ENCODE measurements around the gene DNAH14. TPM values are rescaled to one million over a fixed set of nuclear protein-coding genes. Genes with fewer than 3 reads are reported as not detected.

The DNAH14 gene
- total RNA-seq, 1 experiment from 2014 or later = 47.0 TPM

DNA sequence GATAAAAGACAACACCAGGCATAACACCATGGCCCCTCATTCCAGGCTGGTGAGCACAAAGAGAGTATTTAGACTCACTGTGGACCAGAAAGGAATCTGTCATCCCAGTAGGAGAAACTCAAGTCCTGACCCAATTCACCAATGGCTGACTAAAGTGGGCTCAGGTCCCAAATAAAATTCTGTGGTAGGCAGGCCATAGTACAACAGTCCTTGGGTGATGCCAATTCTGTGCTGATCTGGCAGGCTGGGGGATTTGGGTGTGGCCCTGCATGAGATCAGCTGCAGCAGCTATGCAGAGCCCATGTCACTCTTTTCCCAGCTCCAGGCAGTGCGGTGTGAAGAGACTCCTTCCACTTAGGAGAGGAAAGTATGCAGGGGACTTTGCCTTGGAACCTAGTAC, 253.2 kb downstream of the DNAH14 start:
- Histone ChIP-seq H3K27ac (ENCODE audit: low read length) (no peak overlapping the region), H3K4me3 (ENCODE audit: low read depth in 2 of 2, low read length in 2 of 2) (no peak overlapping the region), H3K36me3 (ENCODE audit: control insufficient read depth, insufficient read depth, low read length) (no peaks in the 10 kb centered on the region), H3K4me1 (ENCODE audit: control insufficient read depth, insufficient read depth, low read length) (no peaks in the 10 kb centered on the region), H3K9me3 (ENCODE audit: control insufficient read depth, insufficient read depth, low read depth, low read length) (0 out of 2 replicates have a peak, but pooled peaks cover 4% of the 10 kb centered on the region), H3K27me3 (ENCODE audit: control insufficient read depth, insufficient read depth, low read length) (no peaks in the 10 kb centered on the region)
- intact Hi-C loops (cut with micrococcal nuclease; ENCODE audit: unreplicated experiment) = no loop called here
- POLR2A ChIA-PET = no interaction called here
- no peak for DNase-seq (ENCODE audit: low read depth, low spot score)
- no peak for ATAC-seq
- in situ Hi-C loops (cut with HindIII; ENCODE audit: low pct_unique_long_range_greater_than_20kb, low sequenced_read_pairs) = no loop called here
- CTCF ChIA-PET = no interaction called here
- BruUV-seq (replicated peaks) = no TSS peak
- TF ChIP-seq, protein P1, sequence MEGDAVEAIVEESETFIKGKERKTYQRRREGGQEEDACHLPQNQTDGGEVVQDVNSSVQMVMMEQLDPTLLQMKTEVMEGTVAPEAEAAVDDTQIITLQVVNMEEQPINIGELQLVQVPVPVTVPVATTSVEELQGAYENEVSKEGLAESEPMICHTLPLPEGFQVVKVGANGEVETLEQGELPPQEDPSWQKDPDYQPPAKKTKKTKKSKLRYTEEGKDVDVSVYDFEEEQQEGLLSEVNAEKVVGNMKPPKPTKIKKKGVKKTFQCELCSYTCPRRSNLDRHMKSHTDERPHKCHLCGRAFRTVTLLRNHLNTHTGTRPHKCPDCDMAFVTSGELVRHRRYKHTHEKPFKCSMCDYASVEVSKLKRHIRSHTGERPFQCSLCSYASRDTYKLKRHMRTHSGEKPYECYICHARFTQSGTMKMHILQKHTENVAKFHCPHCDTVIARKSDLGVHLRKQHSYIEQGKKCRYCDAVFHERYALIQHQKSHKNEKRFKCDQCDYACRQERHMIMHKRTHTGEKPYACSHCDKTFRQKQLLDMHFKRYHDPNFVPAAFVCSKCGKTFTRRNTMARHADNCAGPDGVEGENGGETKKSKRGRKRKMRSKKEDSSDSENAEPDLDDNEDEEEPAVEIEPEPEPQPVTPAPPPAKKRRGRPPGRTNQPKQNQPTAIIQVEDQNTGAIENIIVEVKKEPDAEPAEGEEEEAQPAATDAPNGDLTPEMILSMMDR (IDR thresholded peaks at IDR 0.05) = no peak
- TF ChIP-seq, protein P2, sequence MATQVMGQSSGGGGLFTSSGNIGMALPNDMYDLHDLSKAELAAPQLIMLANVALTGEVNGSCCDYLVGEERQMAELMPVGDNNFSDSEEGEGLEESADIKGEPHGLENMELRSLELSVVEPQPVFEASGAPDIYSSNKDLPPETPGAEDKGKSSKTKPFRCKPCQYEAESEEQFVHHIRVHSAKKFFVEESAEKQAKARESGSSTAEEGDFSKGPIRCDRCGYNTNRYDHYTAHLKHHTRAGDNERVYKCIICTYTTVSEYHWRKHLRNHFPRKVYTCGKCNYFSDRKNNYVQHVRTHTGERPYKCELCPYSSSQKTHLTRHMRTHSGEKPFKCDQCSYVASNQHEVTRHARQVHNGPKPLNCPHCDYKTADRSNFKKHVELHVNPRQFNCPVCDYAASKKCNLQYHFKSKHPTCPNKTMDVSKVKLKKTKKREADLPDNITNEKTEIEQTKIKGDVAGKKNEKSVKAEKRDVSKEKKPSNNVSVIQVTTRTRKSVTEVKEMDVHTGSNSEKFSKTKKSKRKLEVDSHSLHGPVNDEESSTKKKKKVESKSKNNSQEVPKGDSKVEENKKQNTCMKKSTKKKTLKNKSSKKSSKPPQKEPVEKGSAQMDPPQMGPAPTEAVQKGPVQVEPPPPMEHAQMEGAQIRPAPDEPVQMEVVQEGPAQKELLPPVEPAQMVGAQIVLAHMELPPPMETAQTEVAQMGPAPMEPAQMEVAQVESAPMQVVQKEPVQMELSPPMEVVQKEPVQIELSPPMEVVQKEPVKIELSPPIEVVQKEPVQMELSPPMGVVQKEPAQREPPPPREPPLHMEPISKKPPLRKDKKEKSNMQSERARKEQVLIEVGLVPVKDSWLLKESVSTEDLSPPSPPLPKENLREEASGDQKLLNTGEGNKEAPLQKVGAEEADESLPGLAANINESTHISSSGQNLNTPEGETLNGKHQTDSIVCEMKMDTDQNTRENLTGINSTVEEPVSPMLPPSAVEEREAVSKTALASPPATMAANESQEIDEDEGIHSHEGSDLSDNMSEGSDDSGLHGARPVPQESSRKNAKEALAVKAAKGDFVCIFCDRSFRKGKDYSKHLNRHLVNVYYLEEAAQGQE (IDR thresholded peaks at IDR 0.05; ENCODE audit: insufficient read depth in 1 of 2, low read depth in 2 of 2, low read length in 1 of 2) = no peak
- no peak for TF ChIP-seq TCF7L2 (IDR thresholded peaks at IDR 0.05; ENCODE audit: low read depth, low read length)
- TF ChIP-seq POLR2AphosphoS5 (IDR thresholded peaks at IDR 0.05; ENCODE audit: low read depth, low read length) = no peak
- TF ChIP-seq SIN3A (IDR thresholded peaks at IDR 0.05; ENCODE audit: borderline replicate concordance, insufficient read depth, low read depth, low read length) = no peak

- DNase-seq (ENCODE audit: low read depth, low spot score) = no peak
- ChIA-PET CTCF (no interaction called here), POLR2A (no interaction called here)
- TF ChIP-seq TCF7L2 (IDR thresholded peaks at IDR 0.05; ENCODE audit: low read depth, low read length) (no peak), SIN3A (IDR thresholded peaks at IDR 0.05; ENCODE audit: borderline replicate concordance, insufficient read depth, low read depth, low read length) (no peak), POLR2AphosphoS5 (IDR thresholded peaks at IDR 0.05; ENCODE audit: low read depth, low read length) (no peak)
- TF ChIP-seq, protein P2 (IDR thresholded peaks at IDR 0.05; ENCODE audit: insufficient read depth in 1 of 2, low read depth in 2 of 2, low read length in 1 of 2) = no peak
- TF ChIP-seq, protein P1 (IDR thresholded peaks at IDR 0.05) = no peak
- Histone ChIP-seq H3K4me1 (ENCODE audit: control insufficient read depth, insufficient read depth, low read length) (no peaks in the 10 kb centered on the region), H3K27ac (ENCODE audit: low read length) (no peak overlapping the region), H3K36me3 (ENCODE audit: control insufficient read depth, insufficient read depth, low read length) (no peaks in the 10 kb centered on the region), H3K4me3 (ENCODE audit: low read depth in 2 of 2, low read length in 2 of 2) (no peak overlapping the region), H3K27me3 (ENCODE audit: control insufficient read depth, insufficient read depth, low read length) (no peaks in the 10 kb centered on the region), H3K9me3 (ENCODE audit: control insufficient read depth, insufficient read depth, low read depth, low read length) (peaks cover 8% of the 10 kb centered on the region; the same call in 1 of the 2 replicates)
- no peak for ATAC-seq
- no TSS peak for BruUV-seq (replicated peaks)
- in situ Hi-C loops (cut with HindIII; ENCODE audit: low pct_unique_long_range_greater_than_20kb, low sequenced_read_pairs) (no loop called here), intact Hi-C loops (cut with micrococcal nuclease; ENCODE audit: unreplicated experiment) (no loop called here)
Measured at GRCh38 chr1:225191199-225191753, 261.8 kb downstream of the DNAH14 start.

Measured in Panc1 (cell line).